Measurements from ENCODE around the gene PALM.
A peak's percentile ranks its signal among the peaks of the same experiment; 100 is the strongest.
"Not testable (repeated sequence)": the region's sequence is repeated elsewhere in the genome, so short reads cannot be mapped to it uniquely, and the experiment has no call there.

Gene PALM

GRCh38 chr19:734716-735115 is 26.0 kb downstream of the PALM start:
- no peak for DNase-seq

- no peak for DNase-seq
Measured at GRCh38 chr19:736125-736524, 27.4 kb downstream of the PALM start.

- no peak for DNase-seq
Measured at GRCh38 chr19:737591-738093, 28.9 kb downstream of the PALM start.

GRCh38 chr19:738509-739128 is 29.9 kb downstream of the PALM start:
- DNase-seq, result no peak

GRCh38 chr19:739998-740715 is 31.4 kb downstream of the PALM start:
- no peak for DNase-seq

GRCh38 chr19:740816-741505 is 32.2 kb downstream of the PALM start:
- DNase-seq, result not testable (repeated sequence)

GRCh38 chr19:741506-742131 is 32.9 kb downstream of the PALM start:
- DNase-seq, result no peak

GRCh38 chr19:742540-743075 is 33.9 kb downstream of the PALM start:
- no peak for DNase-seq

- DNase-seq, result no peak
Measured at GRCh38 chr19:743168-743687, 34.5 kb downstream of the PALM start.

GRCh38 chr19:745138-745537 is 36.4 kb downstream of the PALM start:
- not testable (repeated sequence) for DNase-seq

- DNase-seq, result no peak
Measured at GRCh38 chr19:746208-746819, 37.6 kb downstream of the PALM start.

GRCh38 chr19:746956-747355 is 38.2 kb downstream of the PALM start:
- DNase-seq, result no peak

- no peak for DNase-seq
Measured at GRCh38 chr19:747432-748273, 38.9 kb downstream of the PALM start.

- no peak for DNase-seq
Measured at GRCh38 chr19:748274-748598, 39.5 kb downstream of the PALM start.

- no peak for DNase-seq
Measured at GRCh38 chr19:749811-750210, 41.1 kb downstream of the PALM start.

GRCh38 chr19:750640-751423 is 42.1 kb downstream of the PALM start, which contains the start of gene MISP:
TSS of gene MISP (plus strand) at chr19:751112. CDS start at chr19:756947, 5,835 bp downstream.
- peak; percentile 41 for DNase-seq

- no peak for DNase-seq
Measured at GRCh38 chr19:751501-752341, 43.0 kb downstream of the PALM start.

- DNase-seq, result no peak
Measured at GRCh38 chr19:752652-753517, 44.1 kb downstream of the PALM start.

- DNase-seq, result no peak
Measured at GRCh38 chr19:754530-754929, 45.8 kb downstream of the PALM start.

Data from NCI-H2081 treated with DMSO at 0.1 percent for 48 hours (cell line).